HCT116 (cell line): ENCODE results near the gene MTERF4. TPM values are rescaled to one million over a fixed set of nuclear protein-coding genes. Genes with fewer than 3 reads are reported as not detected.
A peak's percentile ranks its signal among the peaks of the same experiment; 100 is the strongest.

Experiments
- ATAC-seq: fragments of 200-7000 bp; cut with Tn5 transposase; 2 replicates; pipeline ENCODE4 v1.9.1; 2020; ENCODE audit warnings: mild to moderate bottlenecking, moderate library complexity
- BruUV-seq: library from RNA; stranded (reverse); fragments of 400-500 nt; replicated peaks from 2 replicates; lab custom pipeline; 2021; lab: Mats Ljungman, UMichigan
- CTCF ChIA-PET: fragments of 300-600 bp; sonication (Branson Sonifier 250); formaldehyde crosslinking; loops from one replicate; lab custom pipeline; 2021; ENCODE audit warnings: antibody characterized with exemption; lab: Charles Lee
- POLR2A ChIA-PET: fragments of 300-600, 350-600 bp; sonication (Branson Sonifier 250); formaldehyde crosslinking; loops from one replicate; lab custom pipeline; 2021; ENCODE audit warnings: antibody characterized with exemption; lab: Charles Lee
- RAD21 ChIA-PET, 2 experiments: fragments of 300-600 bp; sonication (Branson Sonifier 250); formaldehyde crosslinking; loops; one replicate each; lab custom pipeline; 2023; ENCODE audit warnings: low total read pairs in 2 of 2; ENCODE audit not compliant: uncharacterized antibody in 2 of 2, unreplicated experiment in 2 of 2, low non-redundant PET in 1 of 2; lab: Charles Lee
- DNase-seq: peaks from one replicate; pipeline ENCODE4 v3.0.0-alpha.2; 2010; ENCODE audit warnings: low read depth, low spot score
- H2AFZ ChIP-seq: fragments of 200-600 bp; shearing (Covaris generic), sonication (generic); 2 replicates; pipeline ENCODE4 v1.6.1; 2017; ENCODE audit warnings: low read depth, mixed run types, mixed read lengths, antibody characterized with exemption, low read length; ENCODE audit not compliant: poor library complexity, severe bottlenecking
- H3K27ac ChIP-seq: 2 replicates; pipeline ENCODE4 v1.5.1; 2012; ENCODE audit warnings: low read depth, low read length
- H3K27me3 ChIP-seq: fragments of 200-600 bp; sonication (generic); 2 replicates; pipeline ENCODE4 v1.6.1; 2016; ENCODE audit warnings: mixed run types, low read length, mixed read lengths; ENCODE audit not compliant: insufficient read depth
- H3K36me3 ChIP-seq, 2 experiments: fragments of 200-500 bp in 1 of 2; fragments of 200-600 bp in 1 of 2; sonication (Bioruptor generic) in 1 of 2; sonication (generic) in 1 of 2; 2 replicates each; pipeline versions ENCODE4 v1.5.1 to v1.6.1; 2014 to 2016; ENCODE audit warnings: low read length in 2 of 2, inconsistent platforms in 1 of 2, mixed read lengths in 1 of 2, mixed run types in 1 of 2; ENCODE audit not compliant: insufficient read depth in 2 of 2, control insufficient read depth in 1 of 2
- H3K4me1 ChIP-seq, 2 experiments: fragments of 200-600 bp in 1 of 2; sonication (generic) in 1 of 2; 2 replicates each; pipeline versions ENCODE4 v1.5.1 to v1.6.1; 2012 to 2017; ENCODE audit warnings: low read length in 2 of 2, inconsistent platforms in 1 of 2, mild to moderate bottlenecking in 1 of 2, mixed read lengths in 1 of 2, mixed run types in 1 of 2, moderate library complexity in 1 of 2; ENCODE audit not compliant: insufficient read depth in 2 of 2, control insufficient read depth in 1 of 2
- H3K4me2 ChIP-seq: fragments of 200-600 bp; sonication (generic); 2 replicates; pipeline ENCODE4 v1.6.1; 2017; ENCODE audit warnings: mixed run types, low read length, mixed read lengths
- H3K4me3 ChIP-seq, 2 experiments: fragments of 200-600 bp in 1 of 2; sonication (generic) in 1 of 2; replicated peaks in 1 of 2; 2 replicates each; pipeline ENCODE4 v1.5.1; 2011 to 2016; ENCODE audit warnings: low read length in 2 of 2, control low read depth in 1 of 2, low read depth in 1 of 2, mild to moderate bottlenecking in 1 of 2, mixed read lengths in 1 of 2, mixed run types in 1 of 2
- H3K79me2 ChIP-seq: fragments of 200-600 bp; sonication (generic); 2 replicates; pipeline ENCODE4 v1.6.1; 2017; ENCODE audit warnings: mild to moderate bottlenecking, mixed run types, low read length, moderate library complexity, mixed read lengths; ENCODE audit not compliant: insufficient read depth
- H3K9ac ChIP-seq: fragments of 200-600 bp; sonication (generic); 2 replicates; pipeline ENCODE4 v1.6.1; 2016; ENCODE audit warnings: low read length, mixed read lengths
- H3K9me2 ChIP-seq: fragments of 200-600 bp; sonication (generic), shearing (Covaris generic); 2 replicates; pipeline ENCODE4 v1.6.1; 2017; ENCODE audit warnings: mixed run types, mild to moderate bottlenecking, moderate library complexity; ENCODE audit not compliant: insufficient read depth
- H3K9me3 ChIP-seq, 2 experiments: fragments of 200-500 bp in 1 of 2; fragments of 200-600 bp in 1 of 2; sonication (Bioruptor generic) in 1 of 2; sonication (generic) in 1 of 2; 2 replicates each; pipeline ENCODE4 v1.6.1; 2014 to 2017; ENCODE audit warnings: low read length in 2 of 2, mixed read lengths in 2 of 2, inconsistent platforms in 1 of 2, low read depth in 1 of 2, mild to moderate bottlenecking in 1 of 2, mixed run types in 1 of 2, moderate library complexity in 1 of 2; ENCODE audit not compliant: control insufficient read depth in 1 of 2, insufficient read depth in 1 of 2
- H4K20me1 ChIP-seq: fragments of 200-600 bp; sonication (generic), shearing (Covaris generic); 2 replicates; pipeline ENCODE4 v1.6.1; 2017; ENCODE audit warnings: mixed run types, mild to moderate bottlenecking, moderate library complexity; ENCODE audit not compliant: insufficient read depth
- ATF3 ChIP-seq: IDR thresholded peaks from 2 replicates; pipeline ENCODE4 v1.6.1; 2012
- CEBPB ChIP-seq: IDR thresholded peaks from 2 replicates; pipeline ENCODE4 v1.6.1; 2012; ENCODE audit warnings: low read depth
- EGR1 ChIP-seq: IDR thresholded peaks from 2 replicates; pipeline ENCODE4 v1.6.1; 2012; ENCODE audit warnings: low read depth
- ELF1 ChIP-seq: IDR thresholded peaks from 2 replicates; pipeline ENCODE4 v1.6.1; 2012; ENCODE audit warnings: low read depth, borderline replicate concordance
- FOSL1 ChIP-seq: IDR thresholded peaks from 2 replicates; pipeline ENCODE4 v1.6.1; 2012; ENCODE audit warnings: low read depth
- JUND ChIP-seq: IDR thresholded peaks from 2 replicates; pipeline ENCODE4 v1.6.1; 2012
- MAX ChIP-seq: IDR thresholded peaks from 2 replicates; pipeline ENCODE4 v1.6.1; 2012
- POLR2A ChIP-seq: IDR thresholded peaks from 2 replicates; pipeline ENCODE4 v1.7.0; 2011; ENCODE audit warnings: borderline replicate concordance; ENCODE audit not compliant: insufficient read depth, insufficient read length; ENCODE audit errors: extremely low read depth
- POLR2AphosphoS5 ChIP-seq: IDR thresholded peaks from 2 replicates; pipeline ENCODE4 v1.6.1; 2011; ENCODE audit warnings: mild to moderate bottlenecking, low read depth, low read length, moderate library complexity
- RAD21 ChIP-seq: IDR thresholded peaks from 2 replicates; pipeline ENCODE4 v1.6.1; 2012; ENCODE audit warnings: low read depth, mild to moderate bottlenecking
- SIN3A ChIP-seq: IDR thresholded peaks from 2 replicates; pipeline ENCODE4 v1.6.1; 2012; ENCODE audit warnings: low read depth
- SP1 ChIP-seq: IDR thresholded peaks from 2 replicates; pipeline ENCODE4 v1.6.1; 2012; ENCODE audit warnings: low read depth
- SRF ChIP-seq: IDR thresholded peaks from 2 replicates; pipeline ENCODE4 v1.6.1; 2012; ENCODE audit warnings: low read depth
- TCF7L2 ChIP-seq: IDR thresholded peaks from 2 replicates; pipeline ENCODE4 v1.7.0; 2011; ENCODE audit warnings: borderline replicate concordance, inconsistent platforms; ENCODE audit not compliant: insufficient read depth, insufficient read length; ENCODE audit errors: extremely low read depth
- YY1 ChIP-seq: IDR thresholded peaks from 2 replicates; pipeline ENCODE4 v1.6.1; 2011; ENCODE audit warnings: low read length, low read depth, moderate library complexity, mild to moderate bottlenecking; ENCODE audit not compliant: insufficient replicate concordance; ENCODE audit errors: extremely low read depth
- ZNF274 ChIP-seq: fragments of 200-500 bp; sonication (Bioruptor generic); IDR thresholded peaks from 2 replicates; pipeline ENCODE4 v1.6.1; 2014; ENCODE audit warnings: mild to moderate bottlenecking, low read depth, low read length, inconsistent platforms
- intact Hi-C: fragments of 100-400 bp; cut with micrococcal nuclease; formaldehyde crosslinking; loops from 2 replicates; pipeline ENCODE4 v1.10.0; 2022
- total RNA-seq: library from RNA; stranded (reverse); gene quantifications from one replicate; pipeline ENCODE4 v1.2.1, GENCODE V29; 2021; ENCODE audit not compliant: unreplicated experiment
- TF ChIP-seq, protein P1 (sequence below): IDR thresholded peaks from 2 replicates; pipeline ENCODE4 v1.6.1; 2012; ENCODE audit warnings: low read depth

The MTERF4 gene
- total RNA-seq, 1 experiment from 2014 or later = 25.5 TPM

DNA sequence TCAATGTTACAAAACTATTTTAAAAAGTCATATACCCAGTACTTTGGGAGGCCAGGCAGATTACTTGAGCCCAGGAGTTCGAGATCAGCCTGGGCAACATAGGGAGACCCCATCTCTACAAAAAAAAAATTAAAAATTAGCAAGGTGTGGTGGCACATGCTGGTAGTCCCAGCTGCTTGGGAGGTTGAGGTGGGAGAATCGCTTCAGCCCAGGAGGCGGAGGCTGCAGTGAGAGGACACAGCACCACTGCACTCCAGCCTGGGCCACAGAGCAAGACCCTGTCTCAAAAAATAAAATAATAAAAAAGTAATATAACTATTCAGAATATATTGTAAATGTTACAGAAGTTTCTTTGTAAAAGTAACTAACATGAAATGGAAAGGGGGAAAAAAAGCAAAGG, 45.2 kb upstream of the MTERF4 start:
- TF ChIP-seq SIN3A = no peak
- TF ChIP-seq ZNF274 = no peak
- no peak for TF ChIP-seq FOSL1
- TF ChIP-seq RAD21 = no peak
- no peak for TF ChIP-seq SP1
- no peak for TF ChIP-seq YY1
- no peak for TF ChIP-seq JUND
- TF ChIP-seq ATF3 = no peak
- TF ChIP-seq CEBPB = no peak
- no peak for TF ChIP-seq POLR2A
- TF ChIP-seq POLR2AphosphoS5 = no peak
- no peak for TF ChIP-seq EGR1
- TF ChIP-seq, protein P1, sequence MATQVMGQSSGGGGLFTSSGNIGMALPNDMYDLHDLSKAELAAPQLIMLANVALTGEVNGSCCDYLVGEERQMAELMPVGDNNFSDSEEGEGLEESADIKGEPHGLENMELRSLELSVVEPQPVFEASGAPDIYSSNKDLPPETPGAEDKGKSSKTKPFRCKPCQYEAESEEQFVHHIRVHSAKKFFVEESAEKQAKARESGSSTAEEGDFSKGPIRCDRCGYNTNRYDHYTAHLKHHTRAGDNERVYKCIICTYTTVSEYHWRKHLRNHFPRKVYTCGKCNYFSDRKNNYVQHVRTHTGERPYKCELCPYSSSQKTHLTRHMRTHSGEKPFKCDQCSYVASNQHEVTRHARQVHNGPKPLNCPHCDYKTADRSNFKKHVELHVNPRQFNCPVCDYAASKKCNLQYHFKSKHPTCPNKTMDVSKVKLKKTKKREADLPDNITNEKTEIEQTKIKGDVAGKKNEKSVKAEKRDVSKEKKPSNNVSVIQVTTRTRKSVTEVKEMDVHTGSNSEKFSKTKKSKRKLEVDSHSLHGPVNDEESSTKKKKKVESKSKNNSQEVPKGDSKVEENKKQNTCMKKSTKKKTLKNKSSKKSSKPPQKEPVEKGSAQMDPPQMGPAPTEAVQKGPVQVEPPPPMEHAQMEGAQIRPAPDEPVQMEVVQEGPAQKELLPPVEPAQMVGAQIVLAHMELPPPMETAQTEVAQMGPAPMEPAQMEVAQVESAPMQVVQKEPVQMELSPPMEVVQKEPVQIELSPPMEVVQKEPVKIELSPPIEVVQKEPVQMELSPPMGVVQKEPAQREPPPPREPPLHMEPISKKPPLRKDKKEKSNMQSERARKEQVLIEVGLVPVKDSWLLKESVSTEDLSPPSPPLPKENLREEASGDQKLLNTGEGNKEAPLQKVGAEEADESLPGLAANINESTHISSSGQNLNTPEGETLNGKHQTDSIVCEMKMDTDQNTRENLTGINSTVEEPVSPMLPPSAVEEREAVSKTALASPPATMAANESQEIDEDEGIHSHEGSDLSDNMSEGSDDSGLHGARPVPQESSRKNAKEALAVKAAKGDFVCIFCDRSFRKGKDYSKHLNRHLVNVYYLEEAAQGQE = no peak
- no peak for TF ChIP-seq ELF1
- no peak for TF ChIP-seq MAX
- TF ChIP-seq SRF = no peak
- no peak for TF ChIP-seq TCF7L2
- Histone ChIP-seq H3K27ac (no peak overlapping the region), H3K4me1 (peaks cover 11 to 22% of the 10 kb centered on the region in 2 experiments; a peak in 3 of 4 replicates), H2AFZ (no peak overlapping the region), H4K20me1 (no peaks in the 10 kb centered on the region), H3K79me2 (peaks cover 48% of the 10 kb centered on the region), H3K36me3 (no peaks in the 10 kb centered on the region; a peak in 1 of 4 replicates), H3K9ac (no peak overlapping the region), H3K9me2 (no peaks in the 10 kb centered on the region), H3K9me3 (no peaks in the 10 kb centered on the region), H3K27me3 (no peaks in the 10 kb centered on the region), H3K4me3 (no peak overlapping the region), H3K4me2 (0 out of 2 replicates have a peak overlapping the region, but pooled peaks have one; percentile 99)
- ChIA-PET CTCF (no interaction called here), POLR2A (no interaction called here), RAD21 (no interaction called here)
- intact Hi-C loops = no loop called here
- no peak for DNase-seq
- no TSS peak for BruUV-seq
- ATAC-seq = no peak
